ENCODE results near the gene LYRM7.
"Not testable (repeated sequence)": the region's sequence is repeated elsewhere in the genome, so short reads cannot be mapped to it uniquely, and the experiment has no call there.

Gene LYRM7

GRCh38 chr5:131180407-131180806, 9.7 kb downstream of the LYRM7 start:
- no peak for DNase-seq (ENCODE audit: low read depth)

GRCh38 chr5:131182839-131183238, 12.1 kb downstream of the LYRM7 start:
- DNase-seq (ENCODE audit: low read depth): no peak

- no peak for DNase-seq (ENCODE audit: low read depth)
Observed at GRCh38 chr5:131185523-131186104, 14.9 kb downstream of the LYRM7 start.

- DNase-seq (ENCODE audit: low read depth): no peak
Observed at GRCh38 chr5:131186561-131187256, 16.0 kb downstream of the LYRM7 start.

GRCh38 chr5:131193106-131193505, 22.4 kb downstream of the LYRM7 start:
- DNase-seq (ENCODE audit: low read depth): no peak

GRCh38 chr5:131193897-131194296, 23.2 kb downstream of the LYRM7 start:
- not testable (repeated sequence) for DNase-seq (ENCODE audit: low read depth)

- no peak for DNase-seq (ENCODE audit: low read depth)
Observed at GRCh38 chr5:131194725-131195124, 24.0 kb downstream of the LYRM7 start.

GRCh38 chr5:131195696-131196095, 25.0 kb downstream of the LYRM7 start:
- DNase-seq (ENCODE audit: low read depth): no peak

- DNase-seq (ENCODE audit: low read depth): no peak
Observed at GRCh38 chr5:131196331-131196730, 25.6 kb downstream of the LYRM7 start.

- peak; percentile 52 for DNase-seq (ENCODE audit: low read depth)
Observed at GRCh38 chr5:131198625-131199024, 27.9 kb downstream of the LYRM7 start.

- no peak for DNase-seq (ENCODE audit: low read depth)
Observed at GRCh38 chr5:131200560-131200959, 29.8 kb downstream of the LYRM7 start.

GRCh38 chr5:131204964-131205363, 34.2 kb downstream of the LYRM7 start:
- no peak for DNase-seq (ENCODE audit: low read depth)

GRCh38 chr5:131206061-131206460, 35.3 kb downstream of the LYRM7 start:
- no peak for DNase-seq (ENCODE audit: low read depth)

- DNase-seq (ENCODE audit: low read depth): no peak
Observed at GRCh38 chr5:131206772-131207171, 36.0 kb downstream of the LYRM7 start.

GRCh38 chr5:131209175-131209505, 38.4 kb downstream of the LYRM7 start:
- no peak for DNase-seq (ENCODE audit: low read depth)

GRCh38 chr5:131209506-131210150, 38.9 kb downstream of the LYRM7 start:
- no peak for DNase-seq (ENCODE audit: low read depth)

- DNase-seq (ENCODE audit: low read depth): no peak
Observed at GRCh38 chr5:131210151-131210510, 39.4 kb downstream of the LYRM7 start.

GRCh38 chr5:131211669-131212068, 40.9 kb downstream of the LYRM7 start:
- no peak for DNase-seq (ENCODE audit: low read depth)

GRCh38 chr5:131212471-131213021, 41.8 kb downstream of the LYRM7 start:
- DNase-seq (ENCODE audit: low read depth): no peak

GRCh38 chr5:131214609-131215227, 44.0 kb downstream of the LYRM7 start:
- DNase-seq (ENCODE audit: low read depth): no peak

GRCh38 chr5:131217791-131218190, 47.0 kb downstream of the LYRM7 start:
- DNase-seq (ENCODE audit: low read depth): no peak

GRCh38 chr5:131218392-131218791, 47.6 kb downstream of the LYRM7 start:
- DNase-seq (ENCODE audit: low read depth): no peak

GRCh38 chr5:131220566-131220965, 49.8 kb downstream of the LYRM7 start:
- no peak for DNase-seq (ENCODE audit: low read depth)
